HUES6 (cell line): ENCODE data around the gene MEX3D.

Experiments
- H3K27ac ChIP-seq: 2 replicates; pipeline ENCODE4 v1.7.0; 2013; ENCODE audit warnings: low read depth, mild to moderate bottlenecking, low read length, inconsistent platforms
- H3K27me3 ChIP-seq: 2 replicates; pipeline ENCODE4 v1.6.1; 2013; ENCODE audit warnings: low read length; ENCODE audit not compliant: control insufficient read depth, insufficient read depth
- H3K36me3 ChIP-seq: 2 replicates; pipeline ENCODE4 v1.6.1; 2013; ENCODE audit warnings: low read length; ENCODE audit not compliant: control insufficient read depth, insufficient read depth
- H3K4me1 ChIP-seq: 2 replicates; pipeline ENCODE4 v1.6.1; 2013; ENCODE audit warnings: low read length; ENCODE audit not compliant: control insufficient read depth, insufficient read depth
- H3K4me3 ChIP-seq: 2 replicates; pipeline ENCODE4 v1.5.1; 2013; ENCODE audit warnings: low read depth, low read length
- H3K9ac ChIP-seq: one replicate; pipeline ENCODE4 v1.6.1; 2013; ENCODE audit warnings: mild to moderate bottlenecking, low read length
- H3K9me3 ChIP-seq: 2 replicates; pipeline ENCODE4 v1.6.1; 2013; ENCODE audit warnings: low read depth, low read length; ENCODE audit not compliant: control insufficient read depth, insufficient read depth

MEX3D gene

GRCh38 chr19:1567116-1567847 is 843 bp downstream of the MEX3D start:
- Histone ChIP-seq H3K4me1 (peaks cover 7% of the 10 kb centered on the region), H3K9ac (peak overlapping the region; percentile 99), H3K4me3 (peak overlapping the region; percentile 93), H3K36me3 (peaks cover 25% of the 10 kb centered on the region), H3K9me3 (no peaks in the 10 kb centered on the region), H3K27me3 (peaks cover 24% of the 10 kb centered on the region), H3K27ac (peak overlapping the region; percentile 90)

DNA sequence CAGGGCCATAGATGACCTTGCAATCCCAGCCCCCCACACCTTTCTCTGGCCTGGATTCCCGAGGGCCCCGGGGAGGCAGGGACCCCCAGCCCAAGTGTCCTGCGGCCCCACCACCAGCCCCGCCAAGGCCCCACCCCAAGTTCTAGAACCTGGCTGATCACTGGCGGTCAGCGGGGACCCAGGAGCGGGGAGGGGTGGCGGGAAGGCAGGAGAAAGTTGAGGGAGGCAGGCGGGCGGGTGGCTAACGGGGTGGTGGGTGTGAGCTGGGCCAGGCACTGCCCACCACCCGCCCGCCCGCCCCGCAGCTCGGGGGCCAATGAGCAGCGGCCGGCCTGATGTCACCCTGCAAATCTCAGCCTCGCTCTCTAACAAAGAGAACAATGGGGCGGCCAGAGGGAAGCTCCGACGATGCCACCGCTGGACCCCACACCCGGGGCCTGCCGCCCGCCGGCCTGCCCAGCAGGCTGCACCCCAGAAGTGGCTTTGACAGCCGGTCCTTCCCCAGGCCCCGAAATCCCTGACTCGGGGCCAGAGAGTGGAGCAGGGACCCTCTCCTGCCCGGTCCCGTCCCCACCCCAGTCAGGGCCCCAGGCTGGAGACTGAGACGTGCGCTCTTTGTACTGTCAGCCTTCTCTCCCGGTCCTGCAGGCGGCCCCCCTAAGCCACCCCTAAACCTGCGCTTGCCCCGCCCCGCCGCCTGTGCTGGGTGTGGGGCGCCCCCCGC is 1.6 kb downstream of the MEX3D start:
- Histone ChIP-seq H3K27ac (peak overlapping the region; percentile 90), H3K9ac (peak overlapping the region; percentile 99), H3K4me3 (peak overlapping the region; percentile 93), H3K27me3 (peaks cover 24% of the 10 kb centered on the region), H3K36me3 (peaks cover 25% of the 10 kb centered on the region), H3K9me3 (no peaks in the 10 kb centered on the region), H3K4me1 (peaks cover 7% of the 10 kb centered on the region)

DNA sequence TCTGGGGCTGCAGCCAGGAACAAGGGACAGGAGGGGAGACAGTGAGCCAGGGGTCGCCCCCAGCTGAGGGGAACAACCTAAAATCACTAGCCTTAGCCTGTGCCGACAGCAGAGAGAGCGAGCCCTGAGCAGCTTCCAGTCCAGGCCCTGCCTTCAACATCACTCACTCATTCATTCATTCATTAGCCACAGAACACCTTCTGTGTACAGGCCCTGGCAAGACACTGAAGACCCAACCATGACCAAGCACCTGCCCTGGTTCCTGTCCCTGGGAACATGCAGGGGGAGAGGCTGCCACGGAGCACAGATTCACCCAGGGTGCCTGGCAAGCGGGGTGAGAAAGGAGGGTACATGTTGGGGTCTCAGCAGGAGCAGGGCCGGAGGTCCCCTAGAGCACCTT is 4.9 kb downstream of the MEX3D start:
- Histone ChIP-seq H3K9me3 (no peaks in the 10 kb centered on the region), H3K4me1 (peaks cover 7% of the 10 kb centered on the region), H3K9ac (no peak overlapping the region), H3K27ac (no peak overlapping the region), H3K4me3 (no peak overlapping the region), H3K27me3 (no peaks in the 10 kb centered on the region), H3K36me3 (peaks cover 25% of the 10 kb centered on the region)

- peak overlapping the region; percentile 41 for H3K9ac ChIP-seq
- H3K27me3 ChIP-seq: no peaks in the 10 kb centered on the region
- no peaks in the 10 kb centered on the region for H3K9me3 ChIP-seq
- H3K4me3 ChIP-seq: no peak overlapping the region
- H3K4me1 ChIP-seq: peaks cover 7% of the 10 kb centered on the region
- no peak overlapping the region for H3K27ac ChIP-seq
- peaks cover 33% of the 10 kb centered on the region for H3K36me3 ChIP-seq
Observed at GRCh38 chr19:1561236-1561842, 6.8 kb downstream of the MEX3D start.

GRCh38 chr19:1560286-1560882 is 7.7 kb downstream of the MEX3D start:
- Histone ChIP-seq H3K4me1 (no peaks in the 10 kb centered on the region), H3K4me3 (no peak overlapping the region), H3K27ac (no peak overlapping the region), H3K9me3 (no peaks in the 10 kb centered on the region), H3K36me3 (peaks cover 35% of the 10 kb centered on the region), H3K27me3 (no peaks in the 10 kb centered on the region), H3K9ac (no peak overlapping the region)

DNA sequence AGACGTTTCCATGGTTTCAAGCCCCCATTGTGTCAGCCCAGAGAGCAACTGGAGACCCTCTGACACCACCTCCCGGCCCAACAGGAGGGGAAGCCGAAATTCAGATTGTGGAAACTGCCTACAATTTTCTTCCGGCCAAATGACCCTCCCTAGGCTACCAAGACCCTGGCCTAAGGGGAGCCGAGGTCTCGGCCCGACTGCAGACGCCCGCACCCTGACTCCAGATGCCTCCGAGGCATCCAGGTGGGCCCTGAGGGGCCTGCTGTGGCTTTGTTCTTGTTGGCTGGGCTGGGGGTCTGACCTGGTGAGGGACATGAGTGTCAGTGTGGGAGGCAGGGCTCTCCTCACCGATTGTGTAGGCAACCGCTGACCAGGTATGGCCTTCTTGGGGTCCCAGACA is 9.6 kb downstream of the MEX3D start:
- H3K36me3 ChIP-seq: peaks cover 31% of the 10 kb centered on the region
- H3K4me1 ChIP-seq: no peaks in the 10 kb centered on the region
- no peak overlapping the region for H3K27ac ChIP-seq
- no peak overlapping the region for H3K9ac ChIP-seq
- H3K4me3 ChIP-seq: no peak overlapping the region
- H3K27me3 ChIP-seq: no peaks in the 10 kb centered on the region
- H3K9me3 ChIP-seq: no peaks in the 10 kb centered on the region

DNA sequence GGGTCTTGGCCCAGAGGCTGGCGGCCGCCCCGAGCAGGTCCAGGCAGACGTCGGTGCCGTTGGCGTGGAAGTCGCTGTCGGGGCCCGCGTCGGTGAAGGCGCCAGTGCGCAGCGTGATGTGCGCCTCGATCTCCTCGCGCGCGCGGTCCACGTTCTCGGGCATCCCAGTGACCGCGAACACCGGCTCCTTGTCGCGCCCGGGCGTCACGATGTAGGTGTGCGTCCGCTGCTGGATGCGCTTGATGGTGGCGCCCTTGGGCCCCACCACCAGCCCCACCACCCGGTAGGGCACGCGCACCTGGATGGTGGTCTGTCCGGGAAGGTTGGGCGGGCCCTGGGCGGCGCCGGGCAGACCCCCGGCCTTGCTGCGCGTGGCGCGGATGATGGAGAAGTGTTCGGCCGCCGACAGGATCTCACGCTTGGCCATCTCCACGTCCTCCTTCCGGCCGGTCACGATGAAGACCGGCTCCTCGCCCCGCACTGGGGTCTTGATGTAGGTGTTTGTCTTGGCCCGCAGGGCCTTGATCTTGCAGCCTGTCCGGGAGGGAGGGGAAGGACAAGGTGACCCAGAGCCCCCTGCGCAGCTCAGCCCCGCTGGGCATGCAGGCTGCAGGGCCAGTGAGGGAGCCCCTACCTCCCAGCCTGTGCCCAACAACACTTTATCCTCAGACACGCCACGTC is 11.6 kb downstream of the MEX3D start:
- no peaks in the 10 kb centered on the region for H3K4me1 ChIP-seq
- no peaks in the 10 kb centered on the region for H3K9me3 ChIP-seq
- H3K36me3 ChIP-seq: peaks cover 19% of the 10 kb centered on the region
- no peak overlapping the region for H3K9ac ChIP-seq
- no peak overlapping the region for H3K27ac ChIP-seq
- no peak overlapping the region for H3K4me3 ChIP-seq
- no peaks in the 10 kb centered on the region for H3K27me3 ChIP-seq

DNA sequence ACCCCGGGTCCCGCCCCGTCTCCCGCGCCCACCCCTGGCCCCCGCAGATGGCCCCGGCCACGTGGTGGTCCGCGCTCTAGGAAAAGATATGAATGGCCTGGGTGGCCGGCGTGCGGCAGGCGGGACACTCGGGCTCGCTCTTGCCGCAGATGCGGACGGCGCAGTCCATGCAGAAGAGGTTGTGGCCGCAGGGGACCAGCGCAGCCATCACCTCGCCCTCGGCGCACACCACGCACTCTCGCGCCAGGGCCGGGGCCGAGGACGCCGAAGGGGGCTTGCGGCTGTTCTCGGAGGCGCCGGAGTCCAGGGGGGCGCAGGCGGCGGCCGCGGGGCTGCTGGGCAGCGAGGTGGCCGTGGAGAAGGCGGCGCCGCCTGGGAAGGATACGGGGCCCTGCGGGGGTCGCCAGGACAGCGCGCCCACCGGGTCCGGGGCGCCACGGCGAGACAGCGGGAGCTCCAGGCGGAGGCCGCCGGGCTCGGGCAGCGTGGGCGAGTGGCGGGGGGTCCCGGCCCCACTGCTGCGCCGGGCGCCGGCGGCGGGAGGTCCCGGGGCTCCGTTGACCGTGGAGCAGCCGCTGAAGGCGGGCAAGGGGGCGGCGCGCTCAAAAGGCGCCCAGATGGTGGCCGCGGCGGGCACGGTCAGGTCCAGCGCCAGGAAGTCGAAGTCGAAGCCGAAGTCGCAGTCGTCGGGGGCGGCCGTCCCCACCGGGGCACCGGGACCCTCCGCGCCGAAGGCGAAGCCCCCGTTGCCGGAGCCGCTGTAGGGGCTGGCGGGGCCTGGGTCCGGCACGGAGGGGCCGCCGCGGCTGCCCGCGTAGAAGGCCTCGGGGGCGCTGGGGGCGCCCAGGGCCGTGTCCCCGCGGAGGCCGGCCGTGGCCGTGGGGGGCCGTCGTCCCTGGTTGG is 12.4 kb downstream of the MEX3D start:
- Histone ChIP-seq H3K27me3 (no peaks in the 10 kb centered on the region), H3K9ac (no peak overlapping the region), H3K27ac (no peak overlapping the region), H3K4me3 (no peak overlapping the region), H3K4me1 (no peaks in the 10 kb centered on the region), H3K9me3 (no peaks in the 10 kb centered on the region), H3K36me3 (peaks cover 19% of the 10 kb centered on the region)

DNA sequence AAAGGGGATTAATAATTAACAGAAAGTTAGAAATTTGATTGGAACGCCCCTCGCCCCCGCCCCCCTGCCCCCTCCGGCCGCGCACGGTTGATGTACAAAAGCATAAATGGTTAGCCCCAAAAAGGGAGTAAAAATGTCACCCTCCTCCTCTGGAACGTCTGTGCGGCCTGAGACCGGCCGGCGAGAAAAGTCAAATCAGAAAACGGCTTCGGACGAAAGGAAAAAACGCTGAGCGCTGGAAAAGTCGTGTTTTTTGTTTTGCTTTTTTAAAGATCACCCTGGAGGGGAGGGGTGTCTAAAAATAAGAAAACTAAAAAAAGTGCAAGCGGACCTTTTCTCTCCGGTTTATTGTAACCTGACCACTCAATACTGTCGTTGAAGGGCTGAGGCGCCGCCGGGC is 13.2 kb downstream of the MEX3D start:
- H3K4me3 ChIP-seq: no peak overlapping the region
- H3K9ac ChIP-seq: no peak overlapping the region
- H3K27me3 ChIP-seq: no peaks in the 10 kb centered on the region
- no peaks in the 10 kb centered on the region for H3K4me1 ChIP-seq
- no peaks in the 10 kb centered on the region for H3K9me3 ChIP-seq
- no peak overlapping the region for H3K27ac ChIP-seq
- H3K36me3 ChIP-seq: peaks cover 19% of the 10 kb centered on the region

GRCh38 chr19:1553415-1553814 is 14.7 kb downstream of the MEX3D start:
- no peak overlapping the region for H3K9ac ChIP-seq
- H3K4me1 ChIP-seq: no peaks in the 10 kb centered on the region
- H3K4me3 ChIP-seq: no peak overlapping the region
- H3K27ac ChIP-seq: no peak overlapping the region
- H3K36me3 ChIP-seq: peaks cover 19% of the 10 kb centered on the region
- H3K27me3 ChIP-seq: no peaks in the 10 kb centered on the region
- H3K9me3 ChIP-seq: no peaks in the 10 kb centered on the region
